ENCODE results near the gene BCL2.

Gene BCL2

DNA sequence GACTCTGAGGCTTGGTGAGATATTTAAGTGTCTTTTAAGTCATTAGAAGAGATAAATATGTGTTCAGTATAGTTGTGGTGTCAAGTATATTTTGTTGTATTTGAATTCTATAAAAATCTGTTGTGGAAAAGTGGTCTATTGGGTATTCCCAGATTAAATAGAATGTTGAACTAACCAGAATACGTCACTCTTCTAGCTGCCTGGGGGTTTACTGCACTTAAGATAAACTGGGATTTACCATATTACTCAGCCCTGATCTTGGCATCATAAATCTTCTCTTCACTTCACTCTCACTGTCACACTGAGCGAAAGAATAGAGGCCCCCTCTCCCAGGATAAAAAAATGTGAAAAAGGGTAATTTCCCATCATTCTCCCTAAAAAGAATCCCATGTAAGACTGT is 129.8 kb downstream of the BCL2 start:
- no peak overlapping the region for H3K4me3 ChIP-seq (ENCODE audit: low read depth, low read length)
- POLR2A ChIA-PET: no interaction called here
- TF ChIP-seq, protein P1, sequence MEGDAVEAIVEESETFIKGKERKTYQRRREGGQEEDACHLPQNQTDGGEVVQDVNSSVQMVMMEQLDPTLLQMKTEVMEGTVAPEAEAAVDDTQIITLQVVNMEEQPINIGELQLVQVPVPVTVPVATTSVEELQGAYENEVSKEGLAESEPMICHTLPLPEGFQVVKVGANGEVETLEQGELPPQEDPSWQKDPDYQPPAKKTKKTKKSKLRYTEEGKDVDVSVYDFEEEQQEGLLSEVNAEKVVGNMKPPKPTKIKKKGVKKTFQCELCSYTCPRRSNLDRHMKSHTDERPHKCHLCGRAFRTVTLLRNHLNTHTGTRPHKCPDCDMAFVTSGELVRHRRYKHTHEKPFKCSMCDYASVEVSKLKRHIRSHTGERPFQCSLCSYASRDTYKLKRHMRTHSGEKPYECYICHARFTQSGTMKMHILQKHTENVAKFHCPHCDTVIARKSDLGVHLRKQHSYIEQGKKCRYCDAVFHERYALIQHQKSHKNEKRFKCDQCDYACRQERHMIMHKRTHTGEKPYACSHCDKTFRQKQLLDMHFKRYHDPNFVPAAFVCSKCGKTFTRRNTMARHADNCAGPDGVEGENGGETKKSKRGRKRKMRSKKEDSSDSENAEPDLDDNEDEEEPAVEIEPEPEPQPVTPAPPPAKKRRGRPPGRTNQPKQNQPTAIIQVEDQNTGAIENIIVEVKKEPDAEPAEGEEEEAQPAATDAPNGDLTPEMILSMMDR (IDR thresholded peaks at IDR 0.05; ENCODE audit: insufficient read depth, low read length, missing control alignments): no peak
- DNase-seq (ENCODE audit: low read depth, low spot score): no peak
- CTCF ChIA-PET: interaction anchor here (1.0 kb wide), 1 partner anchor 940 kb away, joined by 3 read pairs; no protein-coding TSS in a partner anchor

DNA sequence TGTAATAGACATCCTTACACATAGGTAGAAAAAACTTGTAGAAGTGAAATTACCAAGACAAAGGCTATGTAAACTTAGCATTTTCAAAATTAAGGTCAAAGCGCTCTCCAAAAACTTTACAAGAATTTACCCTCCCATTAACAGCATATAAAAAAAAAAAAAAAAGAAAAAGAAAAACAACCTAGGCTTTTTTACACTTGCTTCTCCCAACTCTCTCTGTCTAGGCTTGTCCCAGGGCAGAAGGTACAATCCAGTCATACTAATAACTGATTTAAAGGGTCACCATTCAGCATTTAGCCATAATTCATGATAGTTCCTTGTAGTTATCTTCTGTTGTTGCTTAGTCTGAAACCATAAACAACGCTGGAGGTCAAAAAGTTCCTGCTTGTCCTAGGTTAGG is 130.5 kb downstream of the BCL2 start:
- CTCF ChIA-PET: no interaction called here

DNA sequence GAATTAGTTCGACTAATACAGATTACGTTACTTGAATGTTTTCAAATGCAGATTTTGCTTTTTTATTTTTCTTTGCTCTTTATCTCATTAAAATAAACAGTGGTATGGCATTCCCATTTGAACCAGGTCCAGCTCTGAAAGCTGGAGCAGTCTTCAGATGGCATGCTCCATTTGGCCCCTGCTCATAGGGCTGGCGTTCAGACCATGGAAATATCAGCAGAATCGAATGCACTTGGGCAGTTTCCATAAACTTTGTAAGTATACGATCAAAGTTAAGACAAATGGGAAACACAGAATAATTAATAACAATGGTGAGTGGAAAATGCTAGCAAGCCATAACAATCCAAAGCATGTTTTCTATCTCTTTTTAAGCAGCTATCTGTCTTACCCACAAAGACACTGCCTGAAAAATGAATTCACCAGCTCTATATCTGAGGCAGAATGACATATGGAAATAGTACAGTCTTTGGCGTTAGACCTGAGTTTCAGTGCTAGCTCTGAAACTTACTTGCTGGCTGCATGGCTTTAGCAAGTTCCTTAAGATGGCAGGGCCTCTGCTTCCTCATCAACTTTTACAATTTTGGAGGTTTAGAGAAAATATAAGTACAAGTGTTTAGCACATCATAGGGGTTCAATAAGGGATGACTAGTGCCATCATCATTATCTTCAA is 131.6 kb downstream of the BCL2 start:
- POLR2A ChIA-PET: no interaction called here
- TF ChIP-seq, protein P1 (IDR thresholded peaks at IDR 0.05; ENCODE audit: insufficient read depth, low read length, missing control alignments): no peak

More for the DNA sequence above, 130.5 kb downstream of the BCL2 start:
- TF ChIP-seq, protein P1 (IDR thresholded peaks at IDR 0.05; ENCODE audit: insufficient read depth, low read length, missing control alignments): no peak
- no peak overlapping the region for H3K4me3 ChIP-seq (ENCODE audit: low read depth, low read length)
- DNase-seq (ENCODE audit: low read depth, low spot score): no peak
- POLR2A ChIA-PET: no interaction called here

DNA sequence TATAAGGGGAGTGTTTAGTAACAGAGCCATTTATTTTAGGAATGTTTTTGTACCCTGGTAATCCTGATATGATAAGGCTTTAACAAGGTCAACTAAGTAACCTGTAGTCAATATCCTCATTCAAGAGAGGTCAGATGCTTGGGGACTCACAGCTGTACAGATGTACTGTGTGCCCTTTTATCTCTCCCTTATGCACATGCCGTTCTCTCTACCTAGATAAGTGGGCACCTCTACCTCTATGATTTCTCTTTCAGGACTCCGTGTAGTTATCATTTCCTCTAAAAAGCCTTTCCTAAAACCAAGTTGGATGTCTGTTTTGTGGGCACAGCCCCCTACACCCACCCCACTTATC is 132.4 kb downstream of the BCL2 start:
- no peak overlapping the region for H3K4me3 ChIP-seq (ENCODE audit: low read depth, low read length)
- ChIA-PET POLR2A (no interaction called here), CTCF (no interaction called here)
- TF ChIP-seq, protein P1 (IDR thresholded peaks at IDR 0.05; ENCODE audit: insufficient read depth, low read length, missing control alignments): no peak
- DNase-seq (ENCODE audit: low read depth, low spot score): no peak

More for the DNA sequence above, 131.6 kb downstream of the BCL2 start:
- CTCF ChIA-PET: no interaction called here
- no peak overlapping the region for H3K4me3 ChIP-seq (ENCODE audit: low read depth, low read length)
- no peak for DNase-seq (ENCODE audit: low read depth, low spot score)

DNA sequence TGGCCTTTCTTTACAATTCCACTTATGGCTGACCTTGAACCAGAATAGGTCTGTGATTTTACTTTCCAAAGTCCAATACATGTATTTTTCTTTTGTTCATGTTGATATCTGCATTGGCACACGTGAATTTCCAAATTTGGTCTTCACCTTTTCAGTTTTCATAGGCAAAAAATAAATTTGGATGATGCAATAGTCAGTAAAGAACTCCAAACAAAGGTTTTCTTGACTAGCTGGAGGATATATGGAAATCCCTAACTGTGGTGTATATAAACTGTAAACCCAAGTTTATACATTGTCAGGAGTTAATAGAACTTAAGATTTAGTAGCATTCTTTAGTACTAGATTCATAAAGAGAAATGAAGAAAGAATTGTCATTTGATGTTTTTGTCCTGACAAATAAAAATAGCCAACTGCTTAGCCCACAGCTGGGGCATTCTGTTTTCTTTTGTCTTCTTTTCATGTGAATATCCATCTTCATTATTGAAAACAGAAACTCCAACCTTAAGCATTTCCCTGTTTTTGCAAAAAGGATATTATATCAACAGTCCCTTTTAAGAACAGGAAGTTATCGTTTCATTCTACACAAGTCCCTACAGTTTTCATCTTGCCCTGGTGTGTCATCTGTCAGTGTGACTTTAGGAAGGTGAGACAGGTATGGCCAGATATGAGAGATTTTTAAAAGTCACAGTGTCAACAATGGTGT is 132.9 kb downstream of the BCL2 start:
- TF ChIP-seq, protein P1 (IDR thresholded peaks at IDR 0.05; ENCODE audit: insufficient read depth, low read length, missing control alignments): no peak
- ChIA-PET CTCF (interaction anchor here (1.1 kb wide), 1 partner anchor 8 kb away, joined by 3 read pairs; no protein-coding TSS in a partner anchor), POLR2A (no interaction called here)
- H3K4me3 ChIP-seq (ENCODE audit: low read depth, low read length): no peak overlapping the region
- no peak for DNase-seq (ENCODE audit: low read depth, low spot score)

DNA sequence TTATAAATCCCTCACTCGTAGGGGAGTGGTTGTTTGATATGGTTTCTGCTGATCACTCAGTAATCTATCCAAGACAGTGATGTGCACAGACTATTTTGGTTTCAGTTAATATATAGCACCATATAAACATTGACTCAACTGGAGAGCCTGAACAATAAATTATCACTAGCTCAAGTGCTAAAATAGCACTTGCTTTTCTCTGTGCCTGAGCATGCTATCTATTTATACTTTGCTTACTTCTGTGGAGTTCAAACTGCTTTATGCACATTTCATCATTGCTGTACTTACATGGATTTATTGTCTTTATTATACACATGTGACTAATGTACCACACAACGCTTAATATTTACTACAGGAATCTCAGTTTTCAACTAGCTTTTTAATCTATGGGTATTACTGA is 133.6 kb downstream of the BCL2 start:
- POLR2A ChIA-PET: no interaction called here
- H3K4me3 ChIP-seq (ENCODE audit: low read depth, low read length): no peak overlapping the region
- CTCF ChIA-PET: interaction anchor here (0.6 to 1.1 kb wide), 3 partner anchors 9 to 253 kb away, joined by 3 to 4 read pairs (median 3); no protein-coding TSS in a partner anchor
- no peak for DNase-seq (ENCODE audit: low read depth, low spot score)
- TF ChIP-seq, protein P1 (IDR thresholded peaks at IDR 0.05; ENCODE audit: insufficient read depth, low read length, missing control alignments): no peak

Data from AG04449 (cell line).